A673 (cell line): Measurements from ENCODE around the gene TNFAIP3. TPM values are rescaled to one million over a fixed set of nuclear protein-coding genes. Genes with fewer than 3 reads are reported as not detected.

ENCODE experiments used
- BruUV-seq: library from RNA; stranded (reverse); fragments of 400-500 nt; replicated peaks from 2 replicates; lab custom pipeline; 2021; lab: Mats Ljungman, UMichigan
- CTCF ChIA-PET: fragments of 300-600 bp; sonication (Branson Sonifier 250); formaldehyde crosslinking; loops from one replicate; lab custom pipeline; 2022; ENCODE audit warnings: antibody characterized with exemption; lab: Charles Lee
- POLR2A ChIA-PET: fragments of 300-600 bp; sonication (Branson Sonifier 250); formaldehyde crosslinking; loops from one replicate; lab custom pipeline; 2022; ENCODE audit warnings: antibody characterized with exemption; ENCODE audit not compliant: low non-redundant PET; lab: Charles Lee
- DNase-seq: peaks from one replicate; pipeline ENCODE4 v3.0.0-alpha.2; 2015; ENCODE audit warnings: low spot score
- H3K27ac ChIP-seq: fragments of 200-600 bp; sonication (generic); 2 replicates; pipeline ENCODE4 v1.5.1; 2016; ENCODE audit warnings: mixed run types, low read depth, mild to moderate bottlenecking, mixed read lengths, antibody characterized with exemption, low read length; ENCODE audit not compliant: poor library complexity, severe bottlenecking
- H3K27me3 ChIP-seq: fragments of 200-600 bp; sonication (generic); replicated peaks from 2 replicates; pipeline ENCODE4 v1.6.1; 2017; ENCODE audit warnings: mixed run types, low read depth, mild to moderate bottlenecking, mixed read lengths, antibody characterized with exemption, low read length; ENCODE audit not compliant: insufficient read depth, poor library complexity
- H3K36me3 ChIP-seq: fragments of 200-600 bp; sonication (generic); 2 replicates; pipeline ENCODE4 v1.6.1; 2016; ENCODE audit warnings: mixed run types, mild to moderate bottlenecking, mixed read lengths, antibody characterized with exemption, low read length; ENCODE audit not compliant: insufficient read depth, poor library complexity, severe bottlenecking
- H3K4me1 ChIP-seq: fragments of 200-600 bp; sonication (generic); 2 replicates; pipeline ENCODE4 v1.6.1; 2017; ENCODE audit warnings: mixed run types, mild to moderate bottlenecking, mixed read lengths, antibody characterized with exemption, low read length; ENCODE audit not compliant: insufficient read depth, poor library complexity, severe bottlenecking
- H3K4me3 ChIP-seq: fragments of 200-600 bp; sonication (generic); 2 replicates; pipeline ENCODE4 v1.5.1; 2016; ENCODE audit warnings: low read depth, mixed run types, mild to moderate bottlenecking, mixed read lengths, low read length; ENCODE audit not compliant: poor library complexity, severe bottlenecking
- H3K9me3 ChIP-seq: fragments of 200-600 bp; sonication (generic); 2 replicates; pipeline ENCODE4 v1.6.1; 2016; ENCODE audit warnings: mixed run types, low read depth, mild to moderate bottlenecking, mixed read lengths, antibody characterized with exemption, low read length; ENCODE audit not compliant: poor library complexity, severe bottlenecking
- EZH2 ChIP-seq: fragments of 200-600 bp; sonication (generic); IDR thresholded peaks from 2 replicates; pipeline ENCODE4 v1.6.1; 2017; ENCODE audit warnings: borderline replicate concordance, low read depth, mild to moderate bottlenecking, mixed read lengths, antibody characterized with exemption, low read length; ENCODE audit not compliant: poor library complexity, severe bottlenecking
- intact Hi-C: fragments of 100-400 bp; cut with micrococcal nuclease; formaldehyde crosslinking; loops from one replicate; pipeline ENCODE4 v1.10.0; 2022; ENCODE audit not compliant: unreplicated experiment
- total RNA-seq: library from RNA; stranded (reverse); gene quantifications from 2 replicates; pipeline ENCODE4 v1.2.3, GENCODE V29; 2021
- TF ChIP-seq, protein P1 (sequence below): fragments of 300-800, 200-600 bp; sonication (generic); conservative IDR thresholded peaks from 2 replicates; pipeline ENCODE4 v1.5.1; 2017; ENCODE audit warnings: low read depth, mild to moderate bottlenecking, antibody characterized with exemption, low read length, moderate library complexity, mixed read lengths

Gene TNFAIP3
- total RNA-seq, 1 experiment from 2014 or later, result 12.7 TPM

DNA sequence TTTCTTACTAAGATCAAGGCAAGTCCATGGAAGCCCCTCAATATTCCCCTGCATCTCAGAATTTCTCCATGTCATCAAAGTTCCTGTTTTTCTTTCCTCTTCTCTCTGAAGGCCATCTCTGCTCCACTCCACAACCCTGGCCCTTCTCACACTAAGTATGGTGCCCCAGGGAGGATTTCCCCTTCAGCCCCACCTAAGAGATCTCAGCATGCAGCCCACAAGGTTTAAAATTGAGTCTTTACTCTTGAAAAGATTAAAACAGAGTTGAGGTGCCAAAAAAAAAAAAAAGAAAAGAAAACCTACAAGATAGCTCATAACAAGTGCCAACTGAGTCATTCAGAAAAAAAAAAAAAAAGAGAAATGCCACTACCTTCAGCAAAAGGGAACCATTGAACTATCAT, 36.5 kb upstream of the TNFAIP3 start:
- ChIA-PET CTCF (no interaction called here), POLR2A (no interaction called here)
- H3K27ac ChIP-seq, result no peak overlapping the region
- H3K4me3 ChIP-seq, result no peak overlapping the region
- DNase-seq, result no peak
- no peaks in the 10 kb centered on the region for H3K27me3 ChIP-seq
- intact Hi-C loops, result no loop called here
- H3K4me1 ChIP-seq, result no peaks in the 10 kb centered on the region
- no peaks in the 10 kb centered on the region for H3K9me3 ChIP-seq
- TF ChIP-seq EZH2, result no peak
- TF ChIP-seq, protein P1, sequence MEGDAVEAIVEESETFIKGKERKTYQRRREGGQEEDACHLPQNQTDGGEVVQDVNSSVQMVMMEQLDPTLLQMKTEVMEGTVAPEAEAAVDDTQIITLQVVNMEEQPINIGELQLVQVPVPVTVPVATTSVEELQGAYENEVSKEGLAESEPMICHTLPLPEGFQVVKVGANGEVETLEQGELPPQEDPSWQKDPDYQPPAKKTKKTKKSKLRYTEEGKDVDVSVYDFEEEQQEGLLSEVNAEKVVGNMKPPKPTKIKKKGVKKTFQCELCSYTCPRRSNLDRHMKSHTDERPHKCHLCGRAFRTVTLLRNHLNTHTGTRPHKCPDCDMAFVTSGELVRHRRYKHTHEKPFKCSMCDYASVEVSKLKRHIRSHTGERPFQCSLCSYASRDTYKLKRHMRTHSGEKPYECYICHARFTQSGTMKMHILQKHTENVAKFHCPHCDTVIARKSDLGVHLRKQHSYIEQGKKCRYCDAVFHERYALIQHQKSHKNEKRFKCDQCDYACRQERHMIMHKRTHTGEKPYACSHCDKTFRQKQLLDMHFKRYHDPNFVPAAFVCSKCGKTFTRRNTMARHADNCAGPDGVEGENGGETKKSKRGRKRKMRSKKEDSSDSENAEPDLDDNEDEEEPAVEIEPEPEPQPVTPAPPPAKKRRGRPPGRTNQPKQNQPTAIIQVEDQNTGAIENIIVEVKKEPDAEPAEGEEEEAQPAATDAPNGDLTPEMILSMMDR, result no peak
- no TSS peak for BruUV-seq
- H3K36me3 ChIP-seq, result no peaks in the 10 kb centered on the region

DNA sequence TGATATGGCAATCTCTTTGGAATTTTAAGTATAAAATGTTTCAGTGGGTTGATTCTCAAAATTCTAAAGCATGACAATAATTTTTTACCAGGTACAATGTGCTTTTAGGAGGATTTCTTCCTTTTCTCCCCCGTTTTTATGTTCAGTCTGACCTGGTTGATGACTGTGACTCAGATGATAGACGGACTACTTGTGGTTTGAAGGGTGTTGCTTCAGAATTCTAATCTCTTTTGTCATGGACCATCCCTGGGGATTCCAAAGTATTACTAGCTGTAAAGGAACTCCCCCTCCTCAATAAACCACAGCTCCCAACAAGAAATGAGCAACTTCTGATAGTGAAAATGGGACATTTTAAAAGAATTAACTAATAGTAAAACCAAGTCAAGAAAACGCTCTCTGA, 34.9 kb upstream of the TNFAIP3 start:
- H3K27ac ChIP-seq, result no peak overlapping the region
- CTCF ChIA-PET, result no interaction called here
- no peaks in the 10 kb centered on the region for H3K9me3 ChIP-seq
- no peaks in the 10 kb centered on the region for H3K4me1 ChIP-seq
- POLR2A ChIA-PET, result no interaction called here
- H3K4me3 ChIP-seq, result no peak overlapping the region
- intact Hi-C loops, result no loop called here
- TF ChIP-seq EZH2, result no peak
- TF ChIP-seq, protein P1, result no peak
- BruUV-seq, result no TSS peak
- H3K27me3 ChIP-seq, result no peaks in the 10 kb centered on the region
- peak; percentile 60 for DNase-seq
- no peaks in the 10 kb centered on the region for H3K36me3 ChIP-seq

DNA sequence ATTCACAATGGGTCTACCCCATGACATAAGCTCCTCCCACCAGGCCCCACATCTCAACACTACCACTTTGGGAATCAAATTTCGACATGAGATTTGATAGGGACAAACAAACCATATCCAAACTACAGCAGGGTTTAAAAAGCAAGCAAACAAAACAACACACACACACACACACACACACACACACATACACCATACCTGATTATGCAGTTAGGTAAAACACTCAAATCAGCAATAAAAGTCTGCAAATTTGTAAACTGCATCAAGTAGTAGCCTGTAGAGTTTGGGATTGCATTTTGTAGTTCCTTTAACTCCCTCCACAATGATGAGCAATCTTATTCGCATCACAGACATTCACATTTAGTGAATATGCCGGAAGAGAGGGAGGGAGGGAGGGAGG, 32.6 kb upstream of the TNFAIP3 start:
- TF ChIP-seq EZH2, result no peak
- TF ChIP-seq, protein P1, result no peak
- Histone ChIP-seq H3K27ac (no peak overlapping the region), H3K4me3 (no peak overlapping the region), H3K36me3 (no peaks in the 10 kb centered on the region), H3K4me1 (no peaks in the 10 kb centered on the region), H3K9me3 (no peaks in the 10 kb centered on the region), H3K27me3 (no peaks in the 10 kb centered on the region)
- intact Hi-C loops, result loop anchor here (1.0 kb wide), 1 partner anchor 126 kb away; no protein-coding TSS in a partner anchor
- POLR2A ChIA-PET, result no interaction called here
- BruUV-seq, result no TSS peak
- CTCF ChIA-PET, result no interaction called here
- DNase-seq, result no peak
